Measurements from ENCODE around the gene DIS3L. TPM values are rescaled to one million over a fixed set of nuclear protein-coding genes. Genes with fewer than 3 reads are reported as not detected.

The DIS3L gene
- total RNA-seq, 2 donors from 2014 or later: 24.3 to 25.3 TPM

- intact Hi-C loops (cut with DNase I): no loop called here
- no peak for DNase-seq (ENCODE audit: low spot score)
Observed at GRCh38 chr15:66270932-66271331, 22.4 kb upstream of the DIS3L start.

- intact Hi-C loops (cut with DNase I): no loop called here
- DNase-seq (ENCODE audit: low spot score): no peak
Observed at GRCh38 chr15:66275352-66275751, 18.0 kb upstream of the DIS3L start.

- intact Hi-C loops (cut with DNase I): no loop called here
Observed at GRCh38 chr15:66276546-66276945, 16.8 kb upstream of the DIS3L start.

GRCh38 chr15:66278056-66278455 lies 15.3 kb upstream of the DIS3L start:
- DNase-seq (ENCODE audit: low spot score): no peak
- intact Hi-C loops (cut with DNase I): no loop called here

More at GRCh38 chr15:66276546-66276945, 16.8 kb upstream of the DIS3L start:
- no peak for DNase-seq (ENCODE audit: low spot score)

GRCh38 chr15:66278671-66279070 lies 14.7 kb upstream of the DIS3L start:
- no peak for DNase-seq (ENCODE audit: low spot score)
- intact Hi-C loops (cut with DNase I): no loop called here

- intact Hi-C loops (cut with DNase I): no loop called here
- no peak for DNase-seq (ENCODE audit: low spot score)
Observed at GRCh38 chr15:66284271-66284670, 9.1 kb upstream of the DIS3L start.

- intact Hi-C loops (cut with DNase I): no loop called here
- DNase-seq (ENCODE audit: low spot score): no peak
Observed at GRCh38 chr15:66285533-66286280, 7.7 kb upstream of the DIS3L start.

GRCh38 chr15:66287461-66288057 lies 5.8 kb upstream of the DIS3L start:
- no peak for DNase-seq (ENCODE audit: low spot score)
- intact Hi-C loops (cut with DNase I): no loop called here

- DNase-seq (ENCODE audit: low spot score): no peak
- intact Hi-C loops (cut with DNase I): no loop called here
Observed at GRCh38 chr15:66288093-66288492, 5.3 kb upstream of the DIS3L start.

- intact Hi-C loops (cut with DNase I): no loop called here
- DNase-seq (ENCODE audit: low spot score): no peak
Observed at GRCh38 chr15:66288551-66289185, 4.7 kb upstream of the DIS3L start.

GRCh38 chr15:66290007-66290406 lies 3.4 kb upstream of the DIS3L start:
- intact Hi-C loops (cut with DNase I): no loop called here
- DNase-seq (ENCODE audit: low spot score): no peak

- no peak for DNase-seq (ENCODE audit: low spot score)
- intact Hi-C loops (cut with DNase I): no loop called here
Observed at GRCh38 chr15:66290518-66290917, 2.9 kb upstream of the DIS3L start.

- intact Hi-C loops (cut with DNase I): no loop called here
- no peak for DNase-seq (ENCODE audit: low spot score)
Observed at GRCh38 chr15:66291816-66292570, 1.4 kb upstream of the DIS3L start.

- intact Hi-C loops (cut with DNase I): no loop called here
- DNase-seq (ENCODE audit: low spot score): no peak
Observed at GRCh38 chr15:66292571-66293418, 573 bp upstream of the DIS3L start.

GRCh38 chr15:66294157-66294931 lies 976 bp downstream of the DIS3L start:
- no peak for DNase-seq (ENCODE audit: low spot score)
- intact Hi-C loops (cut with DNase I): no loop called here

GRCh38 chr15:66294932-66295235 lies 1.5 kb downstream of the DIS3L start:
- intact Hi-C loops (cut with DNase I): no loop called here
- DNase-seq (ENCODE audit: low spot score): no peak

GRCh38 chr15:66296186-66296585 lies 2.8 kb downstream of the DIS3L start:
- intact Hi-C loops (cut with DNase I): no loop called here
- DNase-seq (ENCODE audit: low spot score): no peak

GRCh38 chr15:66298803-66299251 lies 5.5 kb downstream of the DIS3L start:
- intact Hi-C loops (cut with DNase I): no loop called here
- no peak for DNase-seq (ENCODE audit: low spot score)
